Fibroblast of skin of abdomen (primary cell): ENCODE measurements around the gene NMU. TPM values are rescaled to one million over a fixed set of nuclear protein-coding genes. Genes with fewer than 3 reads are reported as not detected.
"Not testable (repeated sequence)": the region's sequence is repeated elsewhere in the genome, so short reads cannot be mapped to it uniquely, and the experiment has no call there.

Experiments used
- DNase-seq: peaks from one replicate; pipeline ENCODE4 v3.0.0-alpha.2; 2013
- polyA plus RNA-seq, 2 experiments: library from polyadenylated mRNA; unstranded; fragments of 120-200 nt; gene quantifications; one replicate each; pipeline ENCODE4 v1.2.1, GENCODE V29; 2013; ENCODE audit not compliant: insufficient read length in 2 of 2

Gene NMU
- not detected for polyA plus RNA-seq (2013, experiment 1 of 2; ENCODE audit: insufficient read length)
- not detected for polyA plus RNA-seq (2013, experiment 2 of 2; ENCODE audit: insufficient read length)

- peak; percentile 3 for DNase-seq
These were observed at the start of gene NMU for GRCh38 chr4:55635741-55636655. Gene NMU (minus strand): TSS chr4:55636298. CDS start chr4:55636192, 106 bp downstream.

GRCh38 chr4:55684276-55684675, 48.2 kb upstream of the NMU start:
- no peak for DNase-seq

- not testable (repeated sequence) for DNase-seq
These were observed 46.7 kb upstream of the NMU start for GRCh38 chr4:55682797-55683196.

GRCh38 chr4:55682295-55682694, 46.2 kb upstream of the NMU start:
- no peak for DNase-seq

- DNase-seq: no peak
These were observed 45.3 kb upstream of the NMU start for GRCh38 chr4:55681430-55681829.

GRCh38 chr4:55675196-55675793, 39.2 kb upstream of the NMU start:
- DNase-seq: no peak

GRCh38 chr4:55673424-55673823, 37.3 kb upstream of the NMU start:
- DNase-seq: no peak

- no peak for DNase-seq
These were observed 35.6 kb upstream of the NMU start for GRCh38 chr4:55671667-55672066.

- DNase-seq: no peak
These were observed 34.6 kb upstream of the NMU start for GRCh38 chr4:55670695-55671094.

GRCh38 chr4:55668449-55668848, 32.4 kb upstream of the NMU start:
- DNase-seq: no peak

GRCh38 chr4:55666535-55666934, 30.4 kb upstream of the NMU start:
- no peak for DNase-seq

GRCh38 chr4:55663145-55663544, 27.0 kb upstream of the NMU start:
- no peak for DNase-seq

- DNase-seq: no peak
These were observed 25.4 kb upstream of the NMU start for GRCh38 chr4:55661398-55662056.

GRCh38 chr4:55658657-55659056, 22.6 kb upstream of the NMU start:
- DNase-seq: no peak

- DNase-seq: no peak
These were observed 18.0 kb upstream of the NMU start for GRCh38 chr4:55654131-55654530.

GRCh38 chr4:55650483-55650882, 14.4 kb upstream of the NMU start:
- no peak for DNase-seq

- DNase-seq: no peak
These were observed 1.2 kb upstream of the NMU start for GRCh38 chr4:55637272-55637820.

GRCh38 chr4:55636656-55636999, 530 bp upstream of the NMU start:
- DNase-seq: no peak

- DNase-seq: no peak
These were observed 816 bp downstream of the NMU start for GRCh38 chr4:55635282-55635681.

GRCh38 chr4:55634417-55635128, 1.5 kb downstream of the NMU start:
- no peak for DNase-seq

GRCh38 chr4:55633903-55634302, 2.2 kb downstream of the NMU start:
- DNase-seq: no peak

- no peak for DNase-seq
These were observed 10.3 kb downstream of the NMU start for GRCh38 chr4:55625835-55626234.
